GM21737 (cell line): ENCODE data around the gene ADAMTS17.
A peak's percentile ranks its signal among the peaks of the same experiment; 100 is the strongest.

Experiments used
- ATAC-seq: cut with Tn5 transposase; IDR thresholded peaks from one replicate; pipeline ENCODE4 v1.9.1; 2021; ENCODE audit warnings: mild to moderate bottlenecking, moderate library complexity; ENCODE audit not compliant: unreplicated experiment

The ADAMTS17 gene

DNA sequence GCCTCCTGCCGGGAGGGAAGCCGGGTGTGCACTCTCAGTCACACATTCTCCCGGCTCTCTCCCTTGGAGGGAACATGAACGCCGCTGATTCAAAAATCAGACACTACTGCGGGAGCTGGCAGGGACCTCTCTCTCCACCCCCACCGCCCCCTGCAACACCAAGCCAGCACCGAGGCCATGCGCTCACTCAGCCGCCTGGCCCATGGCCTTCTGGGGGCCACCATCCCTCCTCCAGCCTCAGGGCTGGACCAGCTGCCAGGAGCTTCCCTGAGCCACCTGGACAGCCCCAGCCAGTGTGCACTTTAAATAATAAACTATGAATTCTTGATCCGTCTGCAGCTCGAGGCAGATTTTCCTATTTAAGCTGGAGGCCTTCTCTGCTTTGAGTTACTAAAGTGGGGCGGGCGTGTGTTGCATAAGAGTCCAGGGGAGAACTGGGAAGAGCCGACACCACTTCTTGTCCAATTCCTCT is 30.6 kb downstream of the ADAMTS17 start:
- ATAC-seq, result no peak

DNA sequence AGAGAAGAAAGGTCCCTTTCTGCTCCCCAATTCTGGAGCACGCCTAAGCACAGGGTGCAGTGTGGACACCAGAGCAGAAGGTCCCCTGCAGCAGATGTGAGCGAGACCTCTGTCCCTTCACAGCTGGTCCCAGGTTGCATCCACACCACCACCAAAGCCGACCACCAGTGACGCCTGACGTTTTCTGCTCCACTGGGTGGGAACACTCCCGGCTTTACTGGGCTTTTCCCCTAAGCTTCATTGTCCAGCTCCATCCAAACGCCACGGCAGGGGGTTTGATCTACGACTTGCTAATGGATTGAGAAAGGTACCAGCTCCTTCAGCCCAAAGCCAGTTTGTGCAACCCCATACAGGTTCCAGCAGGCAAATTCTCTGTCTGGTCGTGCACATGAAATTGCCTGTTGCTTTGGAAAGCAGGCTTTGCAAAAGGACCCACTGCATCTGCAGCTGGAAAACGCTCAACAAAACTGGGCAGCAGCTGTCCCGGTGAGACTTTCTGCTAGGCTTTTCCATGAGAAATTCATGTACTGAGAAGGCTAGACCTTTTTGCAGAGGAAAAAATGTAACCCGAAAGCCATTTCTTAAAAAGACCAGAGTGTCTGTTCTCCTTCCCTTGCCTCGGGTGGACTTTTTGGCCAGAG is 31.1 kb downstream of the ADAMTS17 start:
- no peak for ATAC-seq

DNA sequence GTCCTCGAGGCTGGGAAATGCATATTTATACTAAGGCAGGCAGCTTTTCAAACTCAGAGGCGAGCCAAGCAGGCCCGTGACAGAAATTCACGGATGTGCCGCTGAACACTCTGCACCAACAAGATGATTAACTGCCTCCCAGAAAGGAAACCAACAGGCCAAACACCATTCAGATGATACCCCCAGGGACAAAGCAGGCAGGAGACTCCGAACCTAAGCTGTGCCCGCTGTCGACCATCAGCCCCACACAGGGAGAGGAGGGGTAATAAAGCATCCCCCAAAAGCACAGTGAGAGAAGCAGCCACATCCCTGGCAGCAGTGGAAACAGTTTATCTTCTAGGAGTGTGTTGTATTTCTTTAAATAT is 31.8 kb downstream of the ADAMTS17 start:
- ATAC-seq, result no peak

DNA sequence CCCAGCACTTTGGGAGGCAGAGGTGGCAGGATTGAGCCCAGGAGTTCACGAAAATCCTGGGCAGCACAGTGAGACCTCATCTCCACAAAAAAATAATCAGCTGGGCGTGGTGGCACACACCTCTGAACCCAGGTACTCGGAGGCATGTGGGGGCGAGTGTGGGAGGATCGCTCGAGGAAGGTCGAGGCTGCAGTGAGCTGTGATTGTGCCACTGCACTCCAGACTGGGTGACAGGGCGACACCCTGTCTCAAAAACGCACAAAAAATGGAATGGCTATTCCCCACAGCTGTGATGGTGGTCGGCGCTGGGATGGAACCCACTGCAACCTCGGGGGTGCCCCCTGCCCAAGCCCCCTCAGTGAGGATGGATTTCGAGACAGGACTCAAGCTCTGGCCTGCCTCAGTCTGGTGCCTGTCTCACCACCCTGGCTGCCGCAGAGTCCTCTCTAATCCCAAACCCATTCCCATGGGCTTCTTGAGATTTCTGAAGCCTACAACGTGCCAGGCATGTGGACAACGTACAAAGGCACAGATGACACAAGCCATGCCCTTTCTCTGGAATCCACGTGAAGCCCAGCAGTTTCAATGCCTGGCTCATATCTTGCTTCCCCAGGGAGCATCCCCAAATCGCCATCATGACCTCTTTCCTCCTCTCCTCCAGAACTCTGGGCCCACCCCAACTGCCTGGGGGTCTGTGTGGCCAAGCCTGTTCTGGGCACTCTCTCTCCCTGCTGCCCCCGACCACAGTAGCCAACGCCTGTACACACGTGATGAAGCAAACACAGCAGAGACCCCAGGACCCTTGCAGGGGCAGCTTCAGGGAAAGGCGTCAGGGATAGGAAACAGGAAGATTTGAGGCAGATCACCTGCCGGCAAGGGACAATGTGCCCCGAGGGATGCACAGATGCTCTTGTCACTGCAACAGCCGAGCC is 32.4 kb downstream of the ADAMTS17 start:
- no peak for ATAC-seq

DNA sequence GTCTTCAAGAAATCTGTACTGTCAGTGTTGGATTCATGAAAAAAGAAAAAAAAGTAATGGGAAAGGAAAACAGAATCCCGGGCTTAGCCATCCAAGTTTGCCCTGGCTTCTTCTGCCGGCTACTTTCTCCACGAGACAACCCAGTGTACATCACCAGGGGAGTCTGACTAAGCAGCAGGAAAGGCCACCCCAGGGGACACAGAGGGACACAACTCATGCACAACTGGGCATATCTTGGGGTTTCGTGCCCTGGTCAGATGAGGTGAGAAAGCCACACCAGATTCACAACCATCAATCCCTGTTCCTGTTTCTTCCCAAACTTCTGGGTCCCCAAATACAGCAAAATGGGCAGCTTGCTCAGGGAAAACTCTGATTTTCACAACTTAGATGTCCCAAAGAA is 33.2 kb downstream of the ADAMTS17 start:
- no peak for ATAC-seq

DNA sequence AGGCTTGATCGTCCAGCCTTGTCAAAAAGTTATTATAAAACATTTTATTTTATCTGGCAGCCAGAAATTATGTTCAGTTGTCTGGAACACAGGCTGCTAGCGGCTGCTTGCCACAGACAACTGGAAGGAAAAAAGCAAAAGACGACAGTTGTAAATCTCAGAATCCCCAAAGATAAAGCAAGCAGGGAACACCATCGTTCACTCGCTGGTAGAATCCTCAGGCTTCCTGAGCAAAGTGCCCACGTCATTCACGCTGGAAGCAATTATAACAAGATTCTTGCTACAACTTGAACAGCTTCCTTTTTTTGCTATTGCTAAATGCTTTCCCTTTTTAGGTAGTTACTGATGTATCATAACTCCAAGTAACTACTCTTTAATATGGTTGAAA is 33.6 kb downstream of the ADAMTS17 start:
- ATAC-seq, result no peak

DNA sequence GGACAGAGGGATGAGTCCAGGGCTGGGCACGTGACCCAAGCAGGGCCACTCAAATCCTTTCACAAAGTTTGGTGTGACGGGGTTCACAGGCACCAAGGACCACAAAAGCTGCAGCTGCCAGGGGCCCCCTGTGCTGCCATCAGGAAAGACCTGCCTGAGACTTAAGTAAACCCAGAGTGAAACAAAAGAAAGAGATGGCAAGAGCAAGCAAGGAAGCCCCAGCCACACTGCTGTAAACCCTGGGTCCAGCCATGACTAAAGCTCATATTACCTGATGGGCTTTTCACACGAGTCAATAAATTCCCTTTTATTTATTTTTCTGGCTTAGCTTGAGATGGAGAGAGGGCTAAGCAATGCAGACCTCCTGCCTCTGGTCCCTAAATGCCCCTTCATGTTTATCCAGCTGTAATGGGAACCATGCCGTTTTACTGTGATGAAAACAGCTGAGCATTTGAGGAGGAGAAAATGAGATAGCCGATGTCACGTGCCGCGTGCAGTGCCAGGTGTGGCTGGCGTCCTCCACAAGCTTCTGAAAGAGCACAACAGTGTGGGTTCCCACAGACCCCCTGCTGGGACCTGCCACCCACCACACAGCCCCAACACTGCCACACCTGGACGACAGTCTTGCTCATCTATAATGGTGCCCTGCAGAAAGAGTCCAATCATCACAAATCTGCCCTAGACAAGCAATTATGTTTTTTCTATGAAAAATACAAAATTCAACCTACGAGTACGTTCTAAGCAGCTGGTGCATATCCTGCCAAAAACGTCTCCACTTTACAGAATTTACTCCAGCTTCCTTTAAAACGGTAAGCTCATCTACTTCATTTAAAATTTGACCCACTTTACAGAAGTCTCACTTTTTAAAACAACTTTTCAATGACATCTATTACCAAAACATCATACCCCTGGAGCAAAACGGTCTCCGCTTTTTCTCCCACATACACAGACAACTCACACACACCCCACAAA is 34.2 kb downstream of the ADAMTS17 start:
- no peak for ATAC-seq

DNA sequence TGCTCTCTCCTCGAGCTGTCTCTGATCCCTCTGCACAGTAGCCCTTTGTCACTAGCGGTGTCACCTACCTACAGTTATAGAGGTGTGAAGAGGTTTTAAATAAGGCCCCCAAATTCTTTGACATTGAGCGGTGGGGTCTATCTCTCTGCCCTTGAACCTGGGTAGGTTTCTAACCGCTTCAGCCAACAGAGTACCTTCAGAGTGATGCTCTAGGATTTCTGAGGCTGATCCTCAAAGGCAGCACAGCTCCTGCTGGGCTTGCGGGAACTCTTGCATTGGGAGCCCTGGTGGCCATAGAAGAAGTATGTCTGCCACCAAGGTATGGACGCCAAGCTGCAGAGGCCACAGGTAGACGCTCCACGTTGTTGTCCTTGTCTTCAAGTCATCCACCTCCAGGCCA is 35.7 kb downstream of the ADAMTS17 start:
- no peak for ATAC-seq

DNA sequence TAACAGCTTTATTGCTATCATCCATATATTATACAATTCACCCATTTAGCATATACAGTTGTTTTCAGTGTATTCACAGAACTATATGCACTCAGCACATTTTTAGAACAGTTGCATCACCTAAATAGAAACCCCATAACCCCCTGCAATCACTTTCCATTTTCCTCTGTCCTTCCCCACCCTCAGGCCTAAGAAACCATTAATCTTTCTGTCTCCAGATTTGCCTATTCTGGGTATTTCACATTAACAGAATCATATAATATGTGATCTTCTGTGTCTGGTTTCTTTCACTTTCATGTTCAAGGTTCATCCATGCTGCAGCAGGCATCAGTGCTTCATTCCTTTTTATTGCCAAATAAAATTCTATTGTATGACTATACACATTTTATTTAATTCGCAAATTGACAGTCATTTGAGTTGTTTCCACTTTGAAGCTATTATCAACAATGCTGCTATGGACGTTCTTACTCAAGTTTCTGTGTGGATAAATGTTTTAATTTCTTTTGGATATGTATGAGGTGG is 39.8 kb downstream of the ADAMTS17 start:
- ATAC-seq, result peak; percentile 83

DNA sequence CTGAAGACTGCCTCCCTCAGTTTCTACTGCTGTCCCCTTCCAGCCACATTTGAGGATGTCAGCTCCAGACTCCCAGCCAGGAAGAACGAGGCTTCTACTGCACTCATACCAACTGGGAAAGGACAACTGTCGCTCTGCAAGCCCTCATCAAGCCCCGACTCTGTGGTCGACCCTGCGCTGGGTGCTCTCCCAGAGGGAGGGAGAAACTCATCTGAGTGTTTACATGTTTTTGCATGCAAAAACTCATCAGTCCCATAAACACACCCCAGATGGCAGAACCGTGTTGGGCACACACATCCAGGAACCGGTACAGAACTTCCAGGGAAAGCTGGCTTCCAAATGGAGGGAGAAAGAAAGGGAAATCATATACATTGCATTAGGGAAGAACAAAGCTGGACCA is 43.5 kb downstream of the ADAMTS17 start:
- no peak for ATAC-seq

DNA sequence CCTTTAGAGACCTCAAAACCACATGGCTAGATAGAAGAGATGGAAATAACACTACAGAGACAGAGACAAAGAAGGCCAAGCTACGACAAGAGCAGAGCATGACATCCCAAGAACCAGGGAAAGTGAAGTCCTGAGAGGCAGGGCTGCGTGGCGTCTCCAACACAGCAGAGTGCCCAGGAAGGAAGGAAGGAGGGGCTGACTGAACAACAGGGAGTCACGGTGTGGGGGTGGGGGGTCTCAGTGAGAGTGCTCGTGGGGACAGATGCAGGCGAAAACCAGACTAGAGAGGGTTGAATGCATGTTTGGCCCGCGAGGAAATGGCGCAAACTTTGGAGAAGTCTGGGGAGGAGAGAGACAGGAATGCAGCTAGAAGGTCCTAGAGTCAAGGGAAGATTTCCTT is 44.0 kb downstream of the ADAMTS17 start:
- ATAC-seq, result no peak

DNA sequence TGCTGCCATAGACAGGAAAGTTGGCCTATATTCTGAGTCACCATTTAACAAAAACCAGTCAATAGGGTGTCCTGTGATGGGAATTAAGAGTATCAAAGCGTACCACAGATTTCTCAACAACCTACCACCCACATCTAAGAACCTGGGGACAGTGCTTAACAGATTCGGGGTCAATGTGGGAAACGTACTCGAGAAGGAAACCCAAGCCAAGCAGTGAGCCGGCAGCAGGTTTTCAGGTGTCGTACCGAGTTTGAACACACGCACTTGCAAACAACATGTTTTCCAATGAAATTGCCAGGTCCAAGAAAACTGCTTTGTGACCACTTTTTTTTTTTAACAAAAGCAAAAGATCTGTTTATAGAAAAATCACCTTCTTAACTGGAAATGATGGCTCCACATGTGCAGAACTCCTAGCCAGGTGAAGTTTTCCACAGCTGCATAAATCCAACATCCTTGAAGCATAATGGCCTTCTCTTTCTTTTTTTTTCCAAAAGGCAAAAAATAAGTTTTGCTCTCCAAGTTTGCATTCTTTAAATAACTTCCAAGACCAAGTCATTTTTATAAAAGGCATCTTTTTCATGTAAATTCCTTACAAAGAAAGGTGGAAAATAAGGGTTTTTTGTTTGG is 45.7 kb downstream of the ADAMTS17 start:
- no peak for ATAC-seq

DNA sequence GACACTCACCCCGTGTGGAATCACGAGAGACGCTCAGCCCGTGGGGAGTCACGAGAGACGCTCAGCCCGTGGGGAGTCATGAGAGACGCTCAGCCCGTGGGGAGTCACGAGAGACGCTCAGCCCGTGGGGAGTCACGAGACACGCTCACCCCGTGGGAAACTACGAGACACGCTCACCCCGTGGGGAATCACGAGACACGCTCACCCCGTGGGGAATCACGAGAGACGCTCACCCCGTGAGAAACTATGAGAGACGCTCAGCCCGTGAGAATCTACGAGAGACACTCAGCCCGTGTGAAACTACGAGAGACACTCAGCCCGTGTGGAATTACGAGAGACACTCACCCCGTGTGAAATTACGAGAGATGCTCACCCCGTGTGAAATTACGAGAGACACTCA is 49.8 kb downstream of the ADAMTS17 start:
- no peak for ATAC-seq

DNA sequence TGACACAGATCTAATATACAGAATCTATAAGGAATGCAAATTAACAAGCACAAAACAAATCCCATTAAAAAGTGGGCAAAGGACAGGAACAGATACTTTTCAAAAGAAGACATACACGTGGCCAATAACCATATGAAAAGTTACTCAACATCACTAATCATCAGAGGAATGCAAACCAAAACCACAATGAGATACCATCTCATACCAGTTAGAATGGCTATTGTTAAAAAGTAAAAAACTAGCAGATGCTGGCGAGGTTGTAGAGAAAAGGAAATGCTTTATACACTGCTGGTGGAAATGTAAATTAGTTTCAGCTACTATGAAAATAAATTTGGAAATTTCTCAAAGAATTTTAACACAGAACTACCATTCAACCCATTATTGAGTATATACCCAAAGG is 50.7 kb downstream of the ADAMTS17 start:
- no peak for ATAC-seq

DNA sequence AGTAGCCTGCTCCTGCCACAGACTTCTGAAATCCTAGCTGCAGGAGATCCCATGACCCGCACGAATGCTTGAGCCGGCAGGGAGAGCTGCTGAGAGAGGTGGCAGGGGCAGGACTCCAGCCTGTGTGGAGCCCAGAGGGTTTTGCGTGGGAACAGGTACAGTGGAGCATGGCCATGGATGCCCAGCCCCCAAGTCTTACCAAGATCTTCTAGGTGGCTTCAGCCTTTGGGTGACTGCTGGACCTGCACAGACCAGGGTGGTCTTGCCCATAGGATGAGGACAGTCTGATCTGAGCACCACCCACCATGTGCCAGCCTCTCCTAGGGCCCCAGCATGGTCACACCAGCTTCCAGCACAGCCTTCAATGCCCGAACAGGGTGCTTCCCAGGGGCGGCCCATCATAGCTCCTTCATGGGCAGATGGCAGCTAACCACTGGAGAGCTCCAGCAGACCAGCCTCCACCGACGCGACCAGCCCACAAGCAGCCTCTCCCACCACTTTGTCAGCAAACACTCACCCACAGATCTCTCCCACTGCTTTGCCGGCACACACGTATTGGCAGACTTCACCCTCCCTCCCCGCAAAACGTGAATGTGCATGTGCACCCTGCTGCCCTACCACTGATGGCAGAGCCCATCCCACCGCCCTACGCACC is 56.0 kb downstream of the ADAMTS17 start:
- ATAC-seq, result no peak

DNA sequence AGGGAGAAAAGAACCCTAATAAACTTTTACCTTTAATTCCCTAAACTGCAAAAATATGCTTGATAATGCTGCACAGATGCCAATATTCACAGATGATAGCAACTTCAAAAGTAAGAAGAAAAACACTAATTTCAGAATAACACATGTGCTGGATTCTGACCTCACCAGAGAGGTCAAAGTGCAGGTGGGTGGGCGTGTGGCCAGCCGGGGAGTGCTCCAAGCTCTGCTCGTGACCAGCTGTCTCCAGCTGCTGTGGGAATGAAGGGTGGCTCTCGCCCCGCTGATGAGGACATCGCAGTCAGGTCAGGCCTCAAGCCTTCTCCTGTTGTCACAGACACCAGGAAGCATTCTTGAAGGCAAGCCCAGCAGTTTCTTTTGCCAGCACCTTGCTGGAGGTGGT is 57.1 kb downstream of the ADAMTS17 start:
- ATAC-seq, result no peak

DNA sequence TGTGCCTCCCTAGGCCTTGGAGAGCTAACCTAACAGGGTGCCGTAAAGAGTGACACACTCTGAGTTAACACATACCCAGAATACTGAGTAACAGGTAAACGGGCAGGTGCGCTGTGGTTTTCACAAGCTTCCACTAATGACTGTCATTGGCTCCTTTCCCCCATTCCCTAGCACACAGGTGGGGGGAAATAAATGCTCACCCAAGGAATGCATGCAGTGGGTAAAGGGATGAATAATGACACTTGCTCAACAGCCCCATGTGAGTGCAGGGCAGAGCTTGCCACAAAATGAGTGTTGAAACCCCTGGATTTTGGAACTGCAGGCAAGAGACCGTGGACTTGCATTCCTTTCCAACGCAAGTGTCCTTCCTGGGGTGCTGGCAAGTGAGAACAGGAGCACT is 57.6 kb downstream of the ADAMTS17 start:
- no peak for ATAC-seq

DNA sequence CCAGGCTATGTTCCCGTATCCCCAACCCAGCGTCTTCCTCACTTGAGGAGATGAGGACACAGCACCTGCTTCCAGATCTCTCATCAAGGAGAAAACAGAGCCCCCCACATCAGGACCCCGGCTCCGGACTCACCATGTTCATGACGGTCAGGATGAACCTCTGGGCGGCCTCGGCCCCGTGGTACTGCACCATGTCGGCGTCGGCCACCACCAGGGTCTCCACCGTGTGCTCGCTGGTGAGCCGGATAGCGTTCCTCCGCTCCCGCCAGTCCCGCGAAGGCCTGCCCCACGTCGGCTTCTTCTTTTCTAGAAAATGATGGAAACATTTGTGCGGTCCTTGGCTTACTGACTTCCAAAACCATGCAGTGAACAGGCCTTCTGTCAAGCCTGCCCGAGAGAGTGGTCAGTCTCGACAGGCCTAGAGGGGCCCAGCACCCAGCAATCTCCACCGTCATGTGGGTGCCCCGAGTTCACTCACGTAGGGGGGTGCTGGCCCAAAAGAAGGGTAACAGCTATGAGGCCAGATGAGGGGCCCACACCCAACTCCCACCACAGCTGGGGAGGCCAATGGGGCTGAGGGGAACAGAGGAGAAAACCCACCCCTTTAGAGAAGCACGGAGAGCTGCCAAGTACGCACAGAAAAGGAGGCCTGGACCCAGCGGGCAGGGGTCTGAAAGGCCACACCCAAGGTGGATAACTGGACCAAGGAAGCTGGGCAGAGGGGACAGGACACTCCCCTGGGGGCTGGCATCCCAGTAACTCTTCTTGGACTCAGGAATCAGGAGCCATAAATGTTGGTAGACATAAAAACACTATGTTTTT is 60.5 kb downstream of the ADAMTS17 start:
- ATAC-seq, result no peak

DNA sequence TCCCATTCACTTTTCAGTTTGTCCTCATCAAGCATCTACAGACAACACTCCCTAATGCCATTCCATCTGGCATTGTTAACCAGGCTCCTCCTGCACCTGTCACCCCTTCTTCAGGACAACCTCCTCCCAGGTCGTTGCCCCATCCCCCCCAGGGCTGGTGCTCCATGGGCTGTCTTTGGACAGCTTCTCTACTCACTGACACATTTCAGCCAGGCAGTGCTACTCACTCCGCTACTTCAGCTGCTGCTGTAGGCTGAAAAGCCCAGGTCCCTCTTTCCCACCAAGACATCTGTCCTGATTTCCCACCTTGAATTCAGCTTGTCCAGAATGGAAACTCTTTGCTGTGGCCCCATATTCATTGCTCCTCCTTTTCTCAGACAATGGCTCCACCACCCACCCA is 61.9 kb downstream of the ADAMTS17 start:
- no peak for ATAC-seq
